ENCODE data around the gene EVI5.

EVI5 gene

DNA sequence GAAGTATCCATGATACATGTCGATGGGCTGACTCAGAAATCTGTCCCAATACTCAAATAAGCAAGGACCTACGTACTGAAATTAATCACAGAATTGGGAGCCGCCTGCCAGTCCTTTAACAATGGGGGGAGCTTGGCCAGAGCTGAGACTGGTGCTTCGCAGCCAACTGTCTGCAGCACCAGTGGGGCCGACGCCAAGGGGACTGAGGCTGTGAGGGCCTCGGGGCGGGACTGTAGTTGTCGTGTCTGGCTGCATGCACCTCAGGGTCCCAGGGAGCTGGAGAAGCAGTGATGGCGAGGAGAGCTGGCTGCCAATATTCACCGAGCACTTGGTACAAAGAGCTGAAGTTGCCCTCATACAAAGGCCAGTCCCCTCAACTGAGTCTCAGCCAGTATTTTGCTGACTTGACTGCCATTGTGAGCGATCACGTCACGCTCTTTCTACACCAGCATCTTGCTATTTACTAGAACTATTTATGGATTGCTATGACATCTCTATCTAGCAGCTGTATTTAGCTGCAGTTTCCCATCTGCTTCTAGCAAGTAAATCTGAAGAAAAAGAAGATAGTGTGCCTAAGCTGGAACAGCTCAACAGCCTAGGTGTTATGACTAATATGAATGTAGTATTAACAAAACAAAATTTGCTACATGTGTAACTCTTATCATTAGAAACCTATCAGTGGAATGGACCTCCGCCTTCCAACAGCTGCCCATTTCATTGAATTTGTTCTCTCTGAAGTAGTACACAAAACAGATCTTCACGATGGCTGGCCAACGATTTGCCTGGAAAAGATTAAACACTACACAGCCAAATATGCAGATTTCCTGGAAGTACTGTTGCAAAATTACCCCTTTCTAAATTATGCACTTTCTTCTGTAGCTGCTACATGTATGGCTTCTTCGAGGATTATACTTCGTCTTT is 29.1 kb downstream of the EVI5 start:
- H3K9ac ChIP-seq (ENCODE audit: low read length), result no peak overlapping the region
- H3K4me3 ChIP-seq (ENCODE audit: low read length), result no peak overlapping the region
- H3K4me2 ChIP-seq (ENCODE audit: low read length), result no peak overlapping the region
- H3K36me3 ChIP-seq (replicated peaks; ENCODE audit: low read depth, low read length), result peaks cover 5% of the 10 kb centered on the region
- no peaks in the 10 kb centered on the region for H3K79me2 ChIP-seq (ENCODE audit: low read length)
- H2AFZ ChIP-seq (ENCODE audit: low read depth, low read length), result no peak overlapping the region
- TF ChIP-seq, protein P1, sequence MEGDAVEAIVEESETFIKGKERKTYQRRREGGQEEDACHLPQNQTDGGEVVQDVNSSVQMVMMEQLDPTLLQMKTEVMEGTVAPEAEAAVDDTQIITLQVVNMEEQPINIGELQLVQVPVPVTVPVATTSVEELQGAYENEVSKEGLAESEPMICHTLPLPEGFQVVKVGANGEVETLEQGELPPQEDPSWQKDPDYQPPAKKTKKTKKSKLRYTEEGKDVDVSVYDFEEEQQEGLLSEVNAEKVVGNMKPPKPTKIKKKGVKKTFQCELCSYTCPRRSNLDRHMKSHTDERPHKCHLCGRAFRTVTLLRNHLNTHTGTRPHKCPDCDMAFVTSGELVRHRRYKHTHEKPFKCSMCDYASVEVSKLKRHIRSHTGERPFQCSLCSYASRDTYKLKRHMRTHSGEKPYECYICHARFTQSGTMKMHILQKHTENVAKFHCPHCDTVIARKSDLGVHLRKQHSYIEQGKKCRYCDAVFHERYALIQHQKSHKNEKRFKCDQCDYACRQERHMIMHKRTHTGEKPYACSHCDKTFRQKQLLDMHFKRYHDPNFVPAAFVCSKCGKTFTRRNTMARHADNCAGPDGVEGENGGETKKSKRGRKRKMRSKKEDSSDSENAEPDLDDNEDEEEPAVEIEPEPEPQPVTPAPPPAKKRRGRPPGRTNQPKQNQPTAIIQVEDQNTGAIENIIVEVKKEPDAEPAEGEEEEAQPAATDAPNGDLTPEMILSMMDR (IDR thresholded peaks at IDR 0.05; ENCODE audit: low read depth, low read length), result no peak
- TF ChIP-seq EZH2phosphoT487 (IDR thresholded peaks at IDR 0.05; ENCODE audit: low read depth), result no peak
- H3K27me3 ChIP-seq (ENCODE audit: low read depth, low read length), result no peaks in the 10 kb centered on the region
- no peak overlapping the region for H3K27ac ChIP-seq (ENCODE audit: low read length)
- no peaks in the 10 kb centered on the region for H3K4me1 ChIP-seq (ENCODE audit: low read length)
- 0 out of 2 replicates have a peak, but pooled peaks cover 3% of the 10 kb centered on the region for H4K20me1 ChIP-seq (ENCODE audit: insufficient read depth, low read length)
- H3K9me3 ChIP-seq (ENCODE audit: insufficient read depth, low read length), result no peaks in the 10 kb centered on the region

DNA sequence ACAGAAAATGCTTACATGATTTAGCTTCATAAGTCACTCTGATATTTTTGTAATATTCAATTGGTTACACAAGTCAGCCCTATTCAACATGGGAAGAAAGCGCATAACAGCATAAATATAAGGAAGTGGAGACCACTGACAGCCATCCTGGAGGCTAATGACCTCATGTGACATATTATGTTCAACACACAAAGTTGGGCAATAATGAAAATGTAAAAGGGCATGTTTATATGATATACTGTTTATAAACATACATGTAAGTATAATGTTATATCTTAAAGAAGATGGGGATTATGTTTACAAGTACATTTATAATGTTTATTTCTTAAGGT is 30.2 kb downstream of the EVI5 start:
- Histone ChIP-seq H3K27me3 (ENCODE audit: low read depth, low read length) (no peaks in the 10 kb centered on the region), H3K4me2 (ENCODE audit: low read length) (no peak overlapping the region), H3K4me1 (ENCODE audit: low read length) (no peaks in the 10 kb centered on the region), H3K27ac (ENCODE audit: low read length) (no peak overlapping the region), H3K9me3 (ENCODE audit: insufficient read depth, low read length) (no peaks in the 10 kb centered on the region), H3K36me3 (replicated peaks; ENCODE audit: low read depth, low read length) (peaks cover 5% of the 10 kb centered on the region), H3K9ac (ENCODE audit: low read length) (no peak overlapping the region), H3K79me2 (ENCODE audit: low read length) (peaks cover 2% of the 10 kb centered on the region; the same call in 1 of the 2 replicates), H2AFZ (ENCODE audit: low read depth, low read length) (no peak overlapping the region), H4K20me1 (ENCODE audit: insufficient read depth, low read length) (0 out of 2 replicates have a peak, but pooled peaks cover 3% of the 10 kb centered on the region), H3K4me3 (ENCODE audit: low read length) (no peak overlapping the region)
- TF ChIP-seq EZH2phosphoT487 (IDR thresholded peaks at IDR 0.05; ENCODE audit: low read depth), result no peak
- TF ChIP-seq, protein P1 (IDR thresholded peaks at IDR 0.05; ENCODE audit: low read depth, low read length), result no peak

DNA sequence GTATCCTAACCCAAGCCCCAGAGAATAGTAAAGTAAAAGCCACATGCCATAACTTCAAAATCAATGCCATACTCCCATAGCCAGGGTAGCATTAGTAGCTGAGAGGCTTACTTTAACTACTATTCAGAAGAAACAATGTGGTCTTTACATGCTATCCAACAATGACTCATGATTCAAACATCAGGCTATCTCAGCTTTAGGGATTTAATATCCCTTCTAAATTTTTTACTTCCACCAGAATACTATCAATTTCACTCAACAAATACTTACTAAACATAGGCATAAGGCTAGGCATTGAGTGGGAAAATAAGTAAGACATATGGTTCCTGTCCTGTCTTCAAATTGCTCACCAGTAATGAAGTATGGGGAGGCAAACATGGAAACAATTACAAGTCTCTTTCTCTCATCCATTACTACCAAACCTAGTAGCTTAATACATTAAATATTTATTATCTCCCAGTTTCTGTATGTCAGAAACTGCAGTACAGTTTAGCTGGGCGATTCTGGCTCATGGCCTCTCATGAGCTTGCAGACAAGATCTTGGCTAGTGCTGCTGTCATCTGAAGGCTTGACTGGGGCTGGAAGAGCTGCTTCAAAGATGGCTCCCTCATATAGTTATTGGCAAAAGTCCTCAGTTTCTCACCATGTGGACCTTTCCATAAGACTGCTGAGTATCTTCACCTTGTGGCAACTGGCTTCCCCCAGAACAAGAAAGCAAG is 30.7 kb downstream of the EVI5 start:
- H3K79me2 ChIP-seq (ENCODE audit: low read length), result peaks cover 3% of the 10 kb centered on the region; the same call in 1 of the 2 replicates
- H3K4me2 ChIP-seq (ENCODE audit: low read length), result no peak overlapping the region
- H3K27ac ChIP-seq (ENCODE audit: low read length), result no peak overlapping the region

More for the DNA sequence above, 30.7 kb downstream of the EVI5 start:
- Histone ChIP-seq H3K4me1 (ENCODE audit: low read length) (no peaks in the 10 kb centered on the region), H3K36me3 (replicated peaks; ENCODE audit: low read depth, low read length) (peaks cover 5% of the 10 kb centered on the region), H3K9me3 (ENCODE audit: insufficient read depth, low read length) (no peaks in the 10 kb centered on the region), H4K20me1 (ENCODE audit: insufficient read depth, low read length) (0 out of 2 replicates have a peak, but pooled peaks cover 3% of the 10 kb centered on the region), H3K27me3 (ENCODE audit: low read depth, low read length) (no peaks in the 10 kb centered on the region), H3K9ac (ENCODE audit: low read length) (no peak overlapping the region), H3K4me3 (ENCODE audit: low read length) (no peak overlapping the region), H2AFZ (ENCODE audit: low read depth, low read length) (no peak overlapping the region)
- no peak for TF ChIP-seq EZH2phosphoT487 (IDR thresholded peaks at IDR 0.05; ENCODE audit: low read depth)
- TF ChIP-seq, protein P1 (IDR thresholded peaks at IDR 0.05; ENCODE audit: low read depth, low read length), result no peak

All from OCI-LY3 (cell line).